Endodermal cell (in vitro differentiated cells): ENCODE results near the gene CAMKMT. TPM values are rescaled to one million over a fixed set of nuclear protein-coding genes. Genes with fewer than 3 reads are reported as not detected.
"Not testable (repeated sequence)": the region's sequence is repeated elsewhere in the genome, so short reads cannot be mapped to it uniquely, and the experiment has no call there.

Experiments used
- DNase-seq: peaks from one replicate; pipeline ENCODE4 v3.0.0-alpha.2; 2017
- H3K27ac ChIP-seq: 2 replicates; pipeline ENCODE4 v1.5.1; 2013; ENCODE audit warnings: mild to moderate bottlenecking, low read depth, low read length, moderate library complexity
- H3K27me3 ChIP-seq: 2 replicates; pipeline ENCODE4 v1.6.1; 2013; ENCODE audit warnings: mild to moderate bottlenecking, low read length, moderate library complexity; ENCODE audit not compliant: insufficient read depth, control insufficient read depth, poor library complexity, severe bottlenecking
- H3K36me3 ChIP-seq: 2 replicates; pipeline ENCODE4 v1.7.0; 2013; ENCODE audit warnings: mild to moderate bottlenecking, low read length, moderate library complexity; ENCODE audit not compliant: control insufficient read depth, insufficient read depth
- H3K4me1 ChIP-seq: one replicate; pipeline ENCODE4 v1.7.0; 2013; ENCODE audit warnings: low read length; ENCODE audit not compliant: control insufficient read depth, insufficient read depth
- H3K4me3 ChIP-seq: 2 replicates; pipeline ENCODE4 v1.5.1; 2013; ENCODE audit warnings: mild to moderate bottlenecking, low read length, moderate library complexity
- H3K9ac ChIP-seq: 2 replicates; pipeline ENCODE4 v1.6.1; 2013; ENCODE audit warnings: mild to moderate bottlenecking, low read length, moderate library complexity; ENCODE audit not compliant: poor library complexity, severe bottlenecking; ENCODE audit errors: extremely low read depth
- H3K9me3 ChIP-seq: 2 replicates; pipeline ENCODE4 v1.6.1; 2013; ENCODE audit warnings: mild to moderate bottlenecking, low read length, moderate library complexity; ENCODE audit not compliant: control insufficient read depth
- H3K27ac Mint-ChIP-seq: 2 replicates; pipeline ENCODE4 v1.8.0; 2020; ENCODE audit warnings: mixed read lengths
- H3K27me3 Mint-ChIP-seq: 2 replicates; pipeline ENCODE4 v1.8.0; 2021; ENCODE audit warnings: mild to moderate bottlenecking, mixed read lengths; ENCODE audit not compliant: insufficient read depth
- H3K36me3 Mint-ChIP-seq: 2 replicates; pipeline ENCODE4 v1.8.0; 2020; ENCODE audit warnings: low read depth, mixed read lengths
- H3K4me1 Mint-ChIP-seq: 2 replicates; pipeline ENCODE4 v1.8.0; 2020; ENCODE audit warnings: mixed read lengths
- H3K4me3 Mint-ChIP-seq: 2 replicates; pipeline ENCODE4 v1.8.0; 2020; ENCODE audit warnings: mild to moderate bottlenecking, moderate library complexity, mixed read lengths
- H3K9me3 Mint-ChIP-seq: 2 replicates; pipeline ENCODE4 v1.8.0; 2020; ENCODE audit warnings: mild to moderate bottlenecking, mixed read lengths
- CTCF ChIP-seq: fragments of 200-600 bp; sonication (generic); conservative IDR thresholded peaks from 2 replicates; pipeline ENCODE4 v1.5.0; 2021; ENCODE audit warnings: antibody characterized with exemption, mild to moderate bottlenecking
- WGBS, 2 experiments: methylation state at CpG; one replicate each; pipeline versions ENCODE4 v1.1.5 to v1.1.7; 2013; ENCODE audit warnings: missing lambda C conversion rate in 2 of 2, mixed read lengths in 1 of 2; ENCODE audit not compliant: insufficient coverage in 1 of 2, insufficient read length in 1 of 2; 5-methylcytosine and 5-hydroxymethylcytosine counted together
- total RNA-seq, 2 donors: library from RNA; stranded (reverse); fragmentation: NEBNext Ultra II Directional in 1 of 2; extraction: Animal tissue kit (Norgen Biotek cat#: 25700) in 1 of 2; gene quantifications; 2 replicates in 1 of 2; 3 replicates in 1 of 2; pipeline ENCODE4 v1.2.1, GENCODE V29; 2021

CAMKMT gene
- total RNA-seq, 2 donors from 2014 or later = 31.4 to 57.5 TPM

- Mint-ChIP-seq H3K4me1 (peaks cover 8% of the 10 kb centered on the region), H3K27ac (no peak overlapping the region), H3K36me3 (no peaks in the 10 kb centered on the region), H3K9me3 (no peaks in the 10 kb centered on the region), H3K27me3 (no peaks in the 10 kb centered on the region), H3K4me3 (no peak overlapping the region)
- Histone ChIP-seq H3K4me3 (no peak overlapping the region), H3K9me3 (no peaks in the 10 kb centered on the region), H3K27me3 (no peaks in the 10 kb centered on the region), H3K4me1 (peaks cover 5% of the 10 kb centered on the region), H3K36me3 (no peaks in the 10 kb centered on the region), H3K9ac (no peak overlapping the region), H3K27ac (no peak overlapping the region)
- 93% methylated on average over 3 of the region's 3 CpGs; no CpG with 5 or more reads in 1 of the 2 experiments for WGBS, 2 experiments
- DNase-seq = no peak
- no peak for TF ChIP-seq CTCF
Observed at GRCh38 chr2:44496130-44496529, 134.4 kb downstream of the CAMKMT start.

GRCh38 chr2:44498551-44498950 lies 136.8 kb downstream of the CAMKMT start:
- Histone ChIP-seq H3K4me1 (peaks cover 5% of the 10 kb centered on the region), H3K27me3 (peaks cover 6% of the 10 kb centered on the region), H3K4me3 (no peak overlapping the region), H3K36me3 (no peaks in the 10 kb centered on the region), H3K9me3 (no peaks in the 10 kb centered on the region), H3K9ac (no peak overlapping the region), H3K27ac (no peak overlapping the region)
- no peaks in the 10 kb centered on the region for H3K9me3 Mint-ChIP-seq
- no peak overlapping the region for H3K27ac Mint-ChIP-seq
- no peak overlapping the region for H3K4me3 Mint-ChIP-seq
- peaks cover 19% of the 10 kb centered on the region for H3K4me1 Mint-ChIP-seq
- TF ChIP-seq CTCF = no peak
- H3K36me3 Mint-ChIP-seq = no peaks in the 10 kb centered on the region
- no peaks in the 10 kb centered on the region for H3K27me3 Mint-ChIP-seq
- DNase-seq = no peak
- 78% methylated on average over 2 of the region's 2 CpGs; no CpG with 5 or more reads in 1 of the 2 experiments for WGBS, 2 experiments

- not testable (repeated sequence) for H3K9me3 ChIP-seq, H3K27ac ChIP-seq, H3K27me3 Mint-ChIP-seq, H3K27me3 ChIP-seq, H3K27ac Mint-ChIP-seq, H3K4me3 Mint-ChIP-seq, H3K36me3 ChIP-seq, H3K36me3 Mint-ChIP-seq, H3K4me1 ChIP-seq, H3K9ac ChIP-seq, H3K9me3 Mint-ChIP-seq, H3K4me3 ChIP-seq, DNase-seq
- 76 to 95% methylated on average over 6 to 7 of the region's 7 CpGs for WGBS, 2 experiments
- H3K4me1 Mint-ChIP-seq = peaks cover 18% of the 10 kb centered on the region
Observed at GRCh38 chr2:44505664-44506063, 143.9 kb downstream of the CAMKMT start.

- no peak overlapping the region for H3K27ac Mint-ChIP-seq
- 94 to 100% methylated on average over 1 to 2 of the region's 2 CpGs for WGBS, 2 experiments
- H3K36me3 ChIP-seq = no peaks in the 10 kb centered on the region
- H3K9me3 ChIP-seq = no peaks in the 10 kb centered on the region
- H3K9me3 Mint-ChIP-seq = no peaks in the 10 kb centered on the region
- no peak overlapping the region for H3K4me3 Mint-ChIP-seq
- H3K36me3 Mint-ChIP-seq = peaks cover 2% of the 10 kb centered on the region
- no peaks in the 10 kb centered on the region for H3K4me1 ChIP-seq
- H3K9ac ChIP-seq = no peak overlapping the region
- H3K27me3 ChIP-seq = no peaks in the 10 kb centered on the region
- H3K4me3 ChIP-seq = no peak overlapping the region
- no peaks in the 10 kb centered on the region for H3K27me3 Mint-ChIP-seq
- no peak overlapping the region for H3K27ac ChIP-seq
- DNase-seq = no peak
- peaks cover 7% of the 10 kb centered on the region for H3K4me1 Mint-ChIP-seq
- no peak for TF ChIP-seq CTCF
Observed at GRCh38 chr2:44510246-44510645, 148.5 kb downstream of the CAMKMT start.
